Endothelial cell of umbilical vein (primary cell): ENCODE data around the gene VPS45. TPM values are rescaled to one million over a fixed set of nuclear protein-coding genes. Genes with fewer than 3 reads are reported as not detected.

Experiments used
- BruUV-seq: library from RNA; stranded (reverse); fragments of 400-500 nt; replicated peaks from 2 replicates; lab custom pipeline; 2021; lab: Mats Ljungman, UMichigan
- CTCF ChIA-PET: fragments of 300-600, 350-600 bp; sonication (Branson Sonifier 250); formaldehyde crosslinking; loops from one replicate; lab custom pipeline; 2021; ENCODE audit warnings: antibody characterized with exemption, inconsistent platforms; lab: Charles Lee
- POLR2A ChIA-PET: fragments of 300-600, 350-600 bp; sonication (Branson Sonifier 250); formaldehyde crosslinking; loops from one replicate; lab custom pipeline; 2021; ENCODE audit warnings: antibody characterized with exemption, inconsistent platforms; lab: Charles Lee
- DNase-seq: peaks from one replicate; pipeline ENCODE4 v3.0.0-alpha.2; 2011; ENCODE audit warnings: low read depth, low spot score
- FAIRE-seq: peaks from 2 replicates; lab custom pipeline; 2011; peaks lifted over from hg19 to GRCh38; lab: Jason Lieb, UNC
- H2AFZ ChIP-seq: 2 replicates; pipeline ENCODE4 v1.6.0; 2012; ENCODE audit warnings: low read depth, low read length, control low read depth, inconsistent platforms
- H3K27ac ChIP-seq: 2 replicates; pipeline ENCODE4 v1.5.1; 2011; ENCODE audit warnings: low read depth, mild to moderate bottlenecking, control low read depth, low read length, moderate library complexity; ENCODE audit not compliant: insufficient read depth
- H3K27me3 ChIP-seq, 2 experiments: 2 replicates each; pipeline versions ENCODE4 v1.6.0 to v1.6.1; 2011; ENCODE audit warnings: low read length in 2 of 2, mixed read lengths in 1 of 2; ENCODE audit not compliant: control insufficient read depth in 2 of 2, insufficient read depth in 2 of 2
- H3K36me3 ChIP-seq, 2 experiments: 2 replicates in 1 of 2; 3 replicates in 1 of 2; pipeline ENCODE4 v1.5.1; 2011; ENCODE audit warnings: low read length in 2 of 2, mild to moderate bottlenecking in 1 of 2, moderate library complexity in 1 of 2; ENCODE audit not compliant: control insufficient read depth in 2 of 2, insufficient read depth in 2 of 2; ENCODE audit errors: extremely low read depth in 1 of 2
- H3K4me1 ChIP-seq: 3 replicates; pipeline ENCODE4 v1.5.1; 2011; ENCODE audit warnings: mild to moderate bottlenecking, low read length; ENCODE audit not compliant: control insufficient read depth, insufficient read depth; ENCODE audit errors: extremely low read depth
- H3K4me2 ChIP-seq: 2 replicates; pipeline ENCODE4 v1.6.1; 2011; ENCODE audit warnings: low read length, control low read depth, mixed read lengths; ENCODE audit not compliant: insufficient read depth
- H3K4me3 ChIP-seq, 3 experiments: fragments of 200-600 bp in 1 of 3; sonication (generic), shearing (Covaris generic) in 1 of 3; replicated peaks in 1 of 3; 2 replicates each; pipeline ENCODE4 v1.5.1; 2011 to 2016; ENCODE audit warnings: control low read depth in 3 of 3, low read length in 3 of 3, mild to moderate bottlenecking in 2 of 3, inconsistent platforms in 1 of 3, low read depth in 1 of 3, moderate library complexity in 1 of 3; ENCODE audit not compliant: insufficient read depth in 1 of 3
- H3K79me2 ChIP-seq: 2 replicates; pipeline ENCODE4 v1.6.0; 2012; ENCODE audit warnings: low read length, inconsistent platforms; ENCODE audit not compliant: control insufficient read depth, insufficient read depth
- H3K9ac ChIP-seq: replicated peaks from 2 replicates; pipeline ENCODE3; 2011; ENCODE audit warnings: low read length, control low read depth; ENCODE audit not compliant: insufficient read depth; ENCODE audit errors: extremely low read depth
- H3K9me1 ChIP-seq: replicated peaks from 3 replicates; pipeline ENCODE4 v1.6.0; 2011; ENCODE audit warnings: mild to moderate bottlenecking, low read length; ENCODE audit not compliant: control insufficient read depth, insufficient read depth; ENCODE audit errors: extremely low read depth
- H3K9me3 ChIP-seq: replicated peaks from 2 replicates; pipeline ENCODE4 v1.5.1; 2012; ENCODE audit warnings: low read length, inconsistent platforms; ENCODE audit not compliant: control insufficient read depth, insufficient read depth
- H4K20me1 ChIP-seq: replicated peaks from 2 replicates; pipeline ENCODE3; 2011; ENCODE audit warnings: mild to moderate bottlenecking, low read length; ENCODE audit not compliant: control insufficient read depth, insufficient read depth; ENCODE audit errors: extremely low read depth
- POLR2A ChIP-seq: IDR thresholded peaks from 2 replicates; pipeline ENCODE4 v1.6.1; 2012; ENCODE audit warnings: low read depth, mild to moderate bottlenecking, control low read depth, low read length
- POLR2AphosphoS5 ChIP-seq: IDR thresholded peaks from 2 replicates; pipeline ENCODE4 v1.6.1; 2012; ENCODE audit warnings: low read depth, mild to moderate bottlenecking, control low read depth, low read length, moderate library complexity; ENCODE audit not compliant: insufficient read depth
- dilution Hi-C: fragments of 300-500 bp; cut with MboI; formaldehyde crosslinking; loops from one replicate; pipeline ENCODE4 v1.15.0; 2019; ENCODE audit warnings: low sequenced_read_pairs; ENCODE audit not compliant: extremely low pct_ligation_motif_present
- intact Hi-C: fragments of 100-400 bp; cut with micrococcal nuclease; formaldehyde crosslinking; loops from one replicate; pipeline ENCODE4 v1.10.0; 2022
- polyA plus RNA-seq, 4 experiments: library from polyadenylated mRNA; depleted of rRNA in 3 of 4; stranded (reverse) in 3 of 4; unstranded in 1 of 4; fragments of >200 nt; gene quantifications; 2 replicates each; pipeline versions ENCODE4 v1.2.1 to v1.2.3, GENCODE V29; 2011 to 2012; ENCODE audit warnings: missing spikeins in 1 of 4
- total RNA-seq: library from RNA; stranded (reverse); gene quantifications from 2 replicates; pipeline ENCODE4 v1.2.3, GENCODE V29; 2021
- TF ChIP-seq, protein P1 (sequence below): IDR thresholded peaks from 2 replicates; pipeline ENCODE4 v1.6.1; 2011; ENCODE audit not compliant: insufficient read depth, insufficient read length
- TF ChIP-seq, protein P2 (sequence below), 2 donors: IDR thresholded peaks; 1 replicate in 1 of 2; 2 replicates in 1 of 2; pipeline ENCODE4 v1.5.1; 2011; ENCODE audit warnings: low read length in 2 of 2, mild to moderate bottlenecking in 2 of 2, moderate library complexity in 2 of 2, control low read depth in 1 of 2, inconsistent platforms in 1 of 2, low read depth in 1 of 2; ENCODE audit not compliant: insufficient read depth in 1 of 2; ENCODE audit errors: extremely low read depth in 1 of 2

Gene VPS45
- total and polyA plus RNA-seq, 2 donors (not counting 3 experiments of a cell fraction or from before 2014, with no cell fraction given), result 24.8 to 43.7 TPM

DNA sequence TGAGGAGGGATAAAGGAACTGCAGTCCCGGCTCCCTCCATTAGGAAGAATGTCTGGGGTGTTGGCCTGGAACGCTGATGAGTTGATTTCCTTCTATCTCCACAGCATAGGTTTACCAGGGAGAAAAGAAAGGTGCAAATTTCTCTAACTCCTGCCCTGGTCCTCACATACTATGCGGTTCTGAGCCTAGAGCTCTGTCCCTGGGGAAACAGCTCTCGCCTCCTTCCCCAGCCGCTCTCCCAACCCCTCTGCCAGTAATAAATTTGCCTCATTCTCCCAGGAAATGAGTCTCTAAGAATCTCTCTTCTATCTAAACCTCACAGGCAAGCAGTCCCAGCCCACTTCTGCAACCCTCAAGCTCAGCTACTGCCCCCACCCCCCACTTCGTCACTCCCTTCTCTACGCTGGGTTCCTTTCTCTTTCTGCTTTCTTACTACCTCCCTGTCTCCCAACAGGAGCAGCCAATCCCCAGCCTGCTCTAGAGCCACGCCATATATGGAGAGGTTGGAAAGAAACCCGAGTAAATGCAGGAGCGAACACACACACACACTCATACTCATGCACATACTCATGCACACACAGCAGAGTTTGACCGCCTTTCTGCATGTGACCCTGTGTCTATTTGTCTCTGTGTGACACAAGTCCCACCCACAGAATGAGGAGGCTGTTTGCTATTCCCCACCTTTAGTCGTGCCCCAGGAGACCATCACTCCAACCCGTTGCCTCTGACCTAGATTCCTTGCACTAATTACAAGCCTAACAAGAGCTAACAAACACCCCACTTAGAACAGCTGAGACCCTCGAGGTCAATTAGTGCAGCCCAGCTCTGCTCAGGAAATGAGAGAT lies 95.5 kb downstream of the VPS45 start:
- Histone ChIP-seq H3K9ac (peak overlapping the region; percentile 65), H3K4me1 (peaks cover 41% of the 10 kb centered on the region), H3K79me2 (peaks cover 2% of the 10 kb centered on the region), H4K20me1 (no peaks in the 10 kb centered on the region), H3K27me3 (no peaks in the 10 kb centered on the region), H3K9me1 (no peaks in the 10 kb centered on the region), H2AFZ (peak overlapping the region; percentile 51), H3K36me3 (peaks cover 3 to 4% of the 10 kb centered on the region in 2 experiments), H3K4me3 (no peak overlapping the region), H3K27ac (peak overlapping the region; percentile 75), H3K9me3 (no peaks in the 10 kb centered on the region), H3K4me2 (peak overlapping the region; percentile 44)
- DNase-seq (peak; percentile 93), FAIRE-seq (peak; percentile 87)
- CTCF ChIA-PET, result interaction anchor here (1.6 to 2.7 kb wide), 5 partner anchors 11 to 90 kb away, joined by 4 to 15 read pairs (median 12); partner anchors contain the start of gene PLEKHO1
- intact Hi-C loops, result no loop called here
- POLR2A ChIA-PET, result interaction anchor here (0.7 to 2.2 kb wide), 4 partner anchors 11 to 185 kb away, joined by 3 to 11 read pairs (median 4); partner anchors contain the start of gene PLEKHO1
- dilution Hi-C loops, result no loop called here
- TF ChIP-seq, protein P1, sequence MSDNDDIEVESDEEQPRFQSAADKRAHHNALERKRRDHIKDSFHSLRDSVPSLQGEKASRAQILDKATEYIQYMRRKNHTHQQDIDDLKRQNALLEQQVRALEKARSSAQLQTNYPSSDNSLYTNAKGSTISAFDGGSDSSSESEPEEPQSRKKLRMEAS, result peak; percentile 37
- peak; percentile 46 for TF ChIP-seq POLR2AphosphoS5
- TF ChIP-seq, protein P2, sequence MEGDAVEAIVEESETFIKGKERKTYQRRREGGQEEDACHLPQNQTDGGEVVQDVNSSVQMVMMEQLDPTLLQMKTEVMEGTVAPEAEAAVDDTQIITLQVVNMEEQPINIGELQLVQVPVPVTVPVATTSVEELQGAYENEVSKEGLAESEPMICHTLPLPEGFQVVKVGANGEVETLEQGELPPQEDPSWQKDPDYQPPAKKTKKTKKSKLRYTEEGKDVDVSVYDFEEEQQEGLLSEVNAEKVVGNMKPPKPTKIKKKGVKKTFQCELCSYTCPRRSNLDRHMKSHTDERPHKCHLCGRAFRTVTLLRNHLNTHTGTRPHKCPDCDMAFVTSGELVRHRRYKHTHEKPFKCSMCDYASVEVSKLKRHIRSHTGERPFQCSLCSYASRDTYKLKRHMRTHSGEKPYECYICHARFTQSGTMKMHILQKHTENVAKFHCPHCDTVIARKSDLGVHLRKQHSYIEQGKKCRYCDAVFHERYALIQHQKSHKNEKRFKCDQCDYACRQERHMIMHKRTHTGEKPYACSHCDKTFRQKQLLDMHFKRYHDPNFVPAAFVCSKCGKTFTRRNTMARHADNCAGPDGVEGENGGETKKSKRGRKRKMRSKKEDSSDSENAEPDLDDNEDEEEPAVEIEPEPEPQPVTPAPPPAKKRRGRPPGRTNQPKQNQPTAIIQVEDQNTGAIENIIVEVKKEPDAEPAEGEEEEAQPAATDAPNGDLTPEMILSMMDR (IDR thresholded peaks at IDR 0.05; ENCODE audit: extremely low read depth in 1 of 2, insufficient read depth in 1 of 2, low read depth in 1 of 2, low read length in 2 of 2), result no peak
- TF ChIP-seq POLR2A, result peak; percentile 25
- BruUV-seq, result TSS peak; percentile 95
